Effector CD4-positive, alpha-beta T cell (primary cell): Measurements from ENCODE around the gene HES4.
"Not testable (repeated sequence)": the region's sequence is repeated elsewhere in the genome, so short reads cannot be mapped to it uniquely, and the experiment has no call there.

Source experiments
- DNase-seq: peaks from one replicate; pipeline ENCODE4 v3.0.0-alpha.2; 2020

HES4 gene

DNA sequence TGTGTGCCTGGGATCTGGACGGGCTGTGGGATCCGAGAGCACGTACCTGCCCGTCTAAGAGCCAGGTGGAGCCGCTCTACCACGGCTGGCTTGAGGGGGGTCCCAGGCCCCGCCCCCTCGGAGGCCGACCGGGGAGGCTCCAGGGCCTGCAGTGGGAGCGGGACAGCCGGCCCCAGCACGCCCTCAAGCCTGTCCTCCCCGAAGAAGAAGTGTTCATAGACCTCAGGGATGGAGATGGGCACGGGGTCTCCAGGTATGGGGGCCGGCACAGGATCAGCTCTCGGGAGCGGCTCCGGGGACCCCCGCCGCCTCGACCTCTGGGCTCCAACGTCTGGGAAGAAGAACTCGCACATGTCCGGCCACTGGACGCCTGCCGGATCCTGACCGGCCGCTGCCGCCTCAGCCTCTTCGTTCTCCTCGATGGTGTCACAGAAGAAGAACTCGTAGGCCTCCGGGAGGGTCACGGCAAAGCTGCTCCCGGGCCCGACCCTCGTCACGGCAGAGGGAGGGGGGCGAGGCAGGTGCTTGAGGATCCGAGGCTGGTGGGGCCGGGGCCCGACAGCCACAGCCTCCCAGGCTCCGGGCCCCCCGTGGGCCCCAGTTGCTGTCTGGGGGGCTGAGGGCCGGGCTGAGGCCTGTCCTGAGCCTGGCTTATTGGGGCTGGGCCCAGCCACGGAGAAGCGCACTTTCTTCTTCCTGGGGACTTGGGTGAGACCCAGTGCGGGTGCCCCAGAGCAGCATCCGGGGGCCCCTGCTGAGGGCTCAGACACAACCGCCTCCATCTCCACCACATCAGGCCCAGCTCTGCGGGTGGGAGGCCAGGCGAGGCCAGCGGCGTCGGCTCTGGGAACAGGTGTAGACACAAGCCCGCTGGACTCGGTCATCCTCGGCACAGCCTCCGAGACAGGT is 20.8 kb downstream of the HES4 start:
- DNase-seq = no peak

DNA sequence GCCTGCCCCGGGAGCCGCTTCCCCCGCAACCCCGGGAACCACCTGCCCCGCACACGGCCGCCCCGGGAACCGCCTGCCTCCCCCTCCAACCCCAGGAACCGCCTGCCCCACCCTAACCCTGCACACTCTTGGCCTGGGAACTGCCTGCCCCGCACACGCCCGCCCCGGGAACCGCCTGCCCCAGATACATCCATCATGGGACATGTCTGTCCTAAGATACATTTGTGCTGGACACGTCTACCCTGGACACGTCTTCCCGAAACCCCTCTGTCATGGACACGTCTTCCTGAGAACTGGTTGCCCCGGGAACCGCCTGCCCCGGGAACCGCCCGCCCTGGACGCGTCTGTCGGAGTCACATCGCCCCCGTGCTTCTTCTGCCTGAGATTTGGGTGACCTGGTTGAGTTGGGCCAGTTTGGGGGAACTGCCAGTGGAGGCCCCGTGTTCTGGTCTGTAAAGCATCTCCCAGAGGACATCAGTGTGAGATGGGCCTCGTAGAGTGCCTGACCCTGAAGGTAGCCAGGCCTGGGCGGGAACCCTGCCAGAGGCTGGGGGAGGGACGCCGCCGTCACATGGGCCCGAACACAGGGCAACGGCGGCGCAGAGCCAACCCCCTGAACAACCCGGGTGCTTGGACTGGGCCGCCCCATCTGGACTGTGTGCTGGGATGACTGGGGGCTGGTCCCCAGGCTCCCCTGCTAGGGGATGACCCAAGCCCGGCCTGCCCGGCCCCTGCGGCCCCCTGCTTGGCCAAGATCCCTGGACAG is 21.6 kb downstream of the HES4 start:
- DNase-seq = no peak

DNA sequence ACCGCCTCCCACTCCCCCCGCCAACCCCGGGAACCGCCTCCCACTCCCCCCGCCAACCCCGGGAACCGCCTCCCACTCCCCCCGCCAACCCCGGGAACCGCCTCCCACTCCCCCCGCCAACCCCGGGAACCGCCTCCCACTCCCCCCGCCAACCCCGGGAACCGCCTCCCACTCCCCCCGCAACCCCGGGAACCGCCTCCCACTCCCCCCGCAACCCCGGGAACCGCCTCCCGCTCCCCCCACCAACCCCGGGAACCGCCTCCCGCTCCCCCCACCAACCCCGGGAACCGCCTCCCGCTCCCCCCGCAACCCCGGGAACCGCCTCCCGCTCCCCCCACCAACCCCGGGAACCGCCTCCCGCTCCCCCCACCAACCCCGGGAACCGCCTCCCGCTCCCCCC is 23.1 kb downstream of the HES4 start:
- DNase-seq = not testable (repeated sequence)

DNA sequence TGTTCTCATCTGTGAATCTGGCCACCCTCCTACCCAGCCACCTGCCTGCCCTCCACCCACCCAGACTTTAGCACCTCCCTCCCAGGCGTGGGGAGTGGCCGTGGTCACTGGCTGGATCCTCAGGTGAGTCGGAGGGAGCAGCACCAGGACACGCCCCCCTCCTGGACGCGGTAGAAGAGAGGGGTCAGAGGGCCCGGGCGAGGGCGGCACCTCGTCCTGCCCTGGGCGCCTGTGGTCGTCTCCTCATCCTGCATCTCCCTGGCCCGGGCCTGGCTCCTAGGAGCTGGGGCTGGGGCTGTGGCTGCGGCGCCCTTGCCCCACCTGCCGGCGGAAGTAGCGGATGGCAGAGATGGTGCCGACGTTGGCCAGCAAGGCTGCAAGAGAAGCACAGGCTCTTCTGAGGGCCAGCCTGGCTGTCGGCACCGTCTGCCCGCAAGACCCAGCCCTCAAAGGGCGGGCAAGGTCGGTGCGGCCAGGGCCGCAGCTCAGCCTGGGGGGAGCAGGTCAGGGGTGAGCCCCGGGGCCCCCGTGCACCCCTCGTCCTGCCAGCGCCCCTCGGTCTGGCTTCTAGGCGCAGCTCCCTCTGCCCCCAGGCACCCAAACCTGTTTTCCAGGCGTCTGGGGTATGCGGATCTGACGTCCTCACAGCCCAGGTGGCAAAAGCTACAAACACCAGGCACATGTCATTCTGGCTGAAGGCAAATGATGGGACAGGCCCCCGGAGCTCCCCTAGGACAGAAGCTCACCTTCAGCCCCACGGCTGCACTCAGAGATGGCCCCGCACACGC is 23.8 kb downstream of the HES4 start:
- DNase-seq = no peak

DNA sequence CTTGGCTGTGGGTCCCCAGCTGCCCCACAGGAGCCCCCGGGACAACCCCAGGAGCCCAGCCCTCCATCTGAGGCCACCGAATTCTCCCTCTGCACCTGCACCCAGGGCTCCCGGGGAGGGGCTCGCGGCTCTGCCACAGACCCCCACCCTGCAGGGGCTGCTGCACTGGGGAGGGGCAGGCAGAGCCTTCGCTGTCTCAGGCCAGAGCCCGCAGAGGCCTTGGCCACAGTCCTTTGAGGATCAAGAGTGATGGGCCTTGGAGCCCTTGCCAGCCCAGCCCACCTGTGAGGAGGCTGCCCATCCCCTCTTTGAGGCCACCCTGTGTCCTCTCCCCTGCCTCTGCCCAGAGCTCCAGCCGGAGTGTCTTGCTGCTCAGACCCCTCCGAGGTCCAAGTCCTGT is 24.5 kb downstream of the HES4 start:
- DNase-seq = no peak

DNA sequence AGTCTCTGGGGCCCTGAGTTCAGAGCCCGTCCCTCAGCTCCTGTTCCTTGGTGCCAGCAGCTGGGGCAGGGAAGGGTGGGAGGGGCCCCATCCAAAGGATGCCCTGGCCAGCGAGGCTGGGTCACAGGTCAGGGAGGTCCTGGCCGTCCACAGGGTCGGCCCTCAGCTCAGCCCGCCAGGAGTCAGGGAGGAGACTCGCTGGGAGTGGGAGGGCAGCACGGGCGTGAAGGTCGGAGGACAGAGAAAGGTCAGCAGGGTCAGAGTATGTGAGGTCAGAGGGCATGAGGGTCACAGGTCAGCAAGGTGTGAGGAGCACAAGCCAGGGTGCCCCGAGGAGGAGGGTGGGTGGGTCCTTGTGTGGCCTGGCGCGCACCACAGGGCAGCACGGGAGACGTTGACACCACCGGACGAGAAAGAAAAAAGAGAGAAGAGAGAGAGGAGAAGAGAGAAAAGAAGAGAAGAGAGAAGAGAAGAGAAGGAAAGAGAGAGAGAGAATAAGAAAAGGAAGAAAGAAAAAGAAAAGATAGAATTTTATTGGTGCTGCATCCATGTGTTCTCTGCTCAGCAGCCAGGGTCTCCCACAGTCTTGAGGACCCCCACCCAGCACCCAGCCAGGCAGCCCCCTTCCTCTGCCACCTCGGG is 25.1 kb downstream of the HES4 start:
- no peak for DNase-seq

DNA sequence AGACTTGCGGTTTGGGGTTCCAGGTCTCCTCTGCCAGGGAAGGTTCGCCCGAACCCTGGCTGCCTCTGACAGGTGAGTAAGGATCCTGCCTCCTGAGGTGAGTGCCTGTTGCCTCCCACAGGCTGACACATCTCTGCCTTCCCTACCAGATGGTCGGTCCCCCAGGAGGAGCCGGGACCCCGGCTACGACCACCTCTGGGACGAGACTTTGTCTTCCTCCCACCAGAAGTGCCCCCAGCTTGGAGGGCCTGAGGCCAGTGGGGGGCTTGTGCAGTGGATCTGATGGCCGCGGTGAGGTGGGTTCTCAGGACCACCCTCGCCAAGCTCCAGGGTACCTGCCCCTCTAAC is 25.6 kb downstream of the HES4 start:
- no peak for DNase-seq

DNA sequence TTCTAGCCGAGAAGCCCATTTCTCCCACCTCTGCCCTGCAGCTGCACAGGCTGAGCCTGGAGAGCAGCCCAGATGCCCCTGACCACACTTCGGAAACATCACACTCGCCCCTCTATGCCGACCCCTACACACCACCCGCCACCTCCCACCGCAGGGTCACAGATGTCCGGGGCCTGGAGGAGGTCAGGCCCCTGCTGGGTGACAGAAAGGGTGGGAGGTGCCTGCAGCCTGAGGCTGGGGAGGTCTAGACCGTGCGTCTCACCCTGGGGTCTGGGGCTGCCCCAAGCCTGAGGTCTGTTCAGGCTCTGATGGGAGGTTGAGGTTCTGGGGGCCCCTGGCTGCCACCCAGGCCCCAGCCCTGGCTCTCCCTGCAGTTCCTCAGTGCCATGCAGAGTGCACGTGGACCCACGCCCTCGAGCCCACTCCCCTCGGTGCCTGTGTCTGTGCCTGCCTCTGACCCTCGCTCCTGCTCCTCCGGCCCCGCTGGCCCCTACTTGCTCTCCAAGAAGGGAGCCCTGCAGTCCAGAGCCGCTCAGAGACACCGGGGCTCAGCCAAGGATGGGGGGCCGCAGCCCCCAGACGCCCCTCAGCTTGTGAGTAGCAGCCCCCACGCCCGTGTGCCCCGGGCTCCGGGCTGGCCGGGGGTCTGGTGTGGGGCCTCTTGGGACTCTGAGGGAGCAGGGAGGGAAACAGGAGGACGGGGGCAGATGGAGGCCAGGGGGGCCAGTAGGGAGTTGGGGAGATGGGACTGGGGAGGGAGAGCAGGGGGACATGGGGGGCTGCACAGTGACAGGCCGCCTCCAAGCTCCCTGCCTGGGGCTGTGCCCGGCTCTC is 26.2 kb downstream of the HES4 start:
- no peak for DNase-seq

DNA sequence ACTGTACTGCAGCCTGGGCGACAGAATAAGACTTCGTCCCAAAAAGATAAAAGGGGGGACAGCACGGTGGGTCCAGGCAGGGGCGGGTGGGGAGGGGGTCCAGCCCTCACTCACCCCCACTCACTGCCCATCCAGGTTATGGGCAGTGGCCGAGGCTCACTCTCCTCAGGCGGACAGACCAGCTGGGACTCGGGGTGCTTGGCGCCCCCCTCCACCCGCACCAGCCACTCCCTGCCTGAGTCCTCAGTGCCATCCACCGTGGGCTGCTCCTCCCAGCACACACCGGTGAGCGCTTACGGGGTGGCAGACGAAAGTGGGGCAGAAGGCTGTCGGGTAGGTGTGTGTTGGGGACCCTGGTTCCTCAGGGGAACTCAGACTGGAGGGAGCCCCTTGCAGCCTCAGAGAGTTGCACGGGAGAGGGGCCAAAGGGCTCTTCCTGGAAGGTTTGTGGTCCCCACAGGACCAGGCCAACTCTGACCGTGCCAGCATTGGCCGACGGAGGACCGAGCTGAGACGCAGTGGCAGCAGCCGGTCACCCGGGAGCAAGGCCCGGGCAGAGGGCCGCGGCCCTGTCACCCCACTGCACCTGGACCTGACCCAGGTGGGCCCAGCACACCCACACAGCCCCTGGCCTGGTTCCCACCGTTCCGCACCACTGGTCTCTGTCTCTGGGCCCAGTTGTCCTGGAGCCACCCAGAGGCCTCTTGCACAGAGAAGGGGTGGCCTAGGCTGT is 27.0 kb downstream of the HES4 start:
- no peak for DNase-seq

DNA sequence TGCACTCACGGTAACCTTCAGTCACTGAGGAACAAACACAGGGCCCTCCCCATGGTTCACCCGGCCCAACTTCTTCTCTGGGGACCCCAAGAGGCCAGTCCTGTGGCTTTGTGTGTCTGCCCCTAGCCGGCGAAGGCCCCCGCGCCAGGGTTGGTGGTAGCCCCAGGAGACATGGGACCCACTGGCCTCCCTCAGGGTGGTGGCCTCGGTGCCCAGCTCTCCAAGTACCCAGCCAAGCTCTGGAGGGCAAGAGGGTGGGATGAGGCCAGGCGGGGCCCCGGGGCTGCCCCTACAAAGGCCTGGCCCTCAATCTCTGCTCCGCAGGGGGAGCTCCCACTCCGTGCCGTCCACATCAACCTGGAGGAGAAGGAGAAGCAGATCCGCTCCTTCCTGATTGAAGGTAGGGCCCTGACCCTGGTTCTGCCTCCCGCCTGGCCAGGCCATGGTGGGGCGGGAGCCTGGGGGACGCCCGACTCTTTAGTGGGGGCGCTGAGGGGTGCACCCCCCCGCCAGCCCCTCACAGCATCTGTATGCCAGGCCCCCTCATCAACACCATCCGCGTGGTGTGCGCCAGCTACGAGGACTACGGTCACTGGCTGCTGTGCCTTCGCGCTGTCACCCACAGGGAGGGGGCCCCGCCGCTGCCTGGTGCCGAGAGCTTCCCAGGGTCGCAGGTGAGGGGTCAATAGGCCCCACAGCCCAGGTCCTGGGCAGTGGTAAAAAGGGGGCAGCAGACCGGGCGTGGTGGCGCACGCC is 28.0 kb downstream of the HES4 start:
- no peak for DNase-seq

DNA sequence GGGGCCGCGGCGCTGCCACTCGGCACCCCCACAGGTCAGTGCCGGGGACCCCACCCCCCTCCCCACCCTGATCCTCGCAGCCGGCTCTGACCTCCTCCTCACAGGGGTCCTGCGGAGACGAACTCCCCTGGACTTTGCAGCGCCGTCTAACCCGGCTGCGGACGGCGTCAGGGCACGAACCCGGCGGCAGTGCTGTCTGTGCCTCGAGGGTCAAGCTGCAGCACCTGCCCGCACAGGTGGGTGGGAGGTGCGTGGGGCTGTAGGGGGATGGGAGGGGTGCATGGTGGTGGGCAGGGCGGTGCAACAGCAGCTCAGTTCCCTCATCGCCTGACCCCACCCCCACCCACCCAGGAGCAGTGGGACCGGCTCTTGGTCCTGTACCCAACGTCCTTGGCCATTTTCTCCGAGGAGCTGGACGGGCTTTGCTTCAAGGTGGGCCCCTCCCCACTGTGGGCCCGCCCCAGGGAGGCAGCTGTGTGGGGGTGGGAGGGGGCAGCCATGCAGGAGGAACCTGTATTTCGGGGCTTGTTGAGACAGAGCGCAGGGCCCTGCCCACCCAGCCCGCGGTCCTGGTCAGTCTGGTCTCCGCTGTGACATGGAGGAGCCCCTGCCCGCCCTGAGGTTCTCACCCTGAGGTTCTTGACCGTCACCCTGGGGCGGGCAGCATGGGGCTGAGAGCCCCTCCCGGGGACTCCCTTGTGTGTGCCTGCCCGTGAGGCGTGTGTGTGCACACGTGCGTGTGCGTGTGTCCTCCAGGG is 28.7 kb downstream of the HES4 start:
- DNase-seq = no peak

DNA sequence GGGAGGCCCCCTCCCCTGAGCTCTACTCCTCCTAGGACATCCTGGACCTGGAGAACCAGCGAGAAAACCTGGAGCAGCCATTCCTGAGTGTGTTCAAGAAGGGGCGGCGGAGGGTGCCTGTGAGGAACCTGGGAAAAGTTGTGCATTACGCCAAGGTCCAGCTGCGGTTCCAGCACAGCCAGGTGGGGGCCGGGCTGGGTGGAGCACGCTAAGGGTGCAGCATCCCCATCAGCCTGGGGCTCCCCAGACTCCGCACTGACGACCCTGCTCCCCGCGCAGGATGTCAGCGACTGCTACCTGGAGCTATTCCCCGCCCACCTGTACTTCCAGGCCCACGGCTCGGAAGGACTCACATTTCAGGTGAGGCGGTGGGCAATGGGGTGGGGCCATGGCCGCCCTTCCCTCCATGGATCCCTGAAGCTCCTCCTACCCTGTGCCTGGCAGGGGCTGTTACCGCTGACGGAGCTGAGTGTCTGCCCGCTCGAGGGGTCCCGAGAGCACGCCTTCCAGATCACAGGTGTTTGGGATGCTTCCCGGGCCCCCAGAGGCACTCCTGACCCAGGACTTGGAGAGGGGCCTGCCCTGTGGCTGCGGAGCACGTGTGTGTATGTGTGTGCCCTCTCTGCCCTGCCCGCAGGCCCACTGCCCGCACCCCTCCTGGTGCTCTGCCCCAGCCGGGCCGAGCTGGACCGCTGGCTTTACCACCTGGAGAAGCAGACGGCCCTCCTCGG is 29.5 kb downstream of the HES4 start:
- no peak for DNase-seq

DNA sequence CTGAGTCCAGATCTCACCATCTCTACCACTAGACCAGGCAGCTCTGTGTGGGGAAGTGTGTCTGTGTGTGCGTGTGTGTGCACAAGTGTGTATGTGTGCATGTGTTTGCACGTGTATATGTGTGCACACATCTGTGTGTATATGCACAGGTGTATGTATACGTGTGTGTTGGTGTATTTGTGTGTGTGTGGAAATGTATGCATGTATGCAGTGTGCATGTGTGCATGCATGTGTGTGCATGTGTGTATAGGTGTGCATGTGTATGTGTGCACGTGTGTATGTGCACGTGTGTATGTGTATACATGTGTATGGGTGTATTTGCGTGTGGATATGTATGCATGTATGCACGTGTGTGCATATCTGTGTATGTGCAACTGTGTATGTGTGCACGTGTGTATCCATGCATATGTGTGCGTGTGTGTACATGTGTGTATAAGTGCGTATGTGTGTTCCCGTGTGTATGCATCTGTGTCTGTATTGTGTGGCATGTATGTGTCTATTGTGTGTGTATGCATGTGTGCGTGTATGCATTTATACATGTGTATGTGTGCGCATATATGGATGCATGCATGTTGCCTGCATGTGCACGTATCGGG is 30.5 kb downstream of the HES4 start:
- no peak for DNase-seq

DNA sequence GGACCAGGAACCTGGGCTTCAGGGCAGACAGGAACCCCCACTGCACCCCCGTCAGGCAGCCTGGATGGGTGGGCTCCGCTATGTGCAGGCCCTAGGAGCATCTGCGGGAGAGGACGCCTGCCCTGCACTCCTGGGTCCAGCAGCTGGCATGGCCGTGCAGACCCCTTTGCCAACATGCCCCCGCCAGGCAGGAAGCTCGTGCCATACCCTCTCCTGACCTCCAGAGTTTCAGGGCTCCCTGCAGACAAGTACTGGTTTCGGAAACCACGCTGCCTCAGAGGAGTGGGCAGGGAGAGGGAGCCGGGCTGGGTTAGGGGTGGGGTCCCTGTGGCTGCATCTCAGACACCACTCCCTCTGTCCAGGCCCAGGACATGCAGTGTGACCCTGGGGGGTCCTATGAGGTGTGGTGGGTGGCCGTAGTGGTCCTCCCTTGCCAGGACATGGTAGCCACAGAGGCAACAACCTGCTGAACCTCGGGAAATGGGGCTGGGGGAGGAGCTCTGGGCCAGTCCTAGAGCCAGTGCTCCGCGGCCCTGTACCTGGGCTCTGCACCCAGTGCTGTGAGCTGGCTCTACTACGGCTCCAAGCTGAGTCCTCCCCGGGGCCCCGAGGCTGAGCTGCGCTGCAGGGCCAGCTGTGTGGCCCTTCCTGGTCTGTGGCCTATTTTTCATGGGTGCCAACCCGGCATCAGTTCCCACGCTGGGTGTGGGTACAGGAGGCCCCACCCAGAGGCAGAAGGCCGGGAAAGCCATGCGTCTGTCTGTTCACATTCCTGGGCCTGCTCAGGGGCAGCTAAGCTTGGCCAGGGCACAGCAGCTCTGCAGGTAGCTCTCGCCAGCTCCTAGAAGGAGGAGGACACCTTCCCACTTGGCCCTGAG is 32.2 kb downstream of the HES4 start:
- no peak for DNase-seq

DNA sequence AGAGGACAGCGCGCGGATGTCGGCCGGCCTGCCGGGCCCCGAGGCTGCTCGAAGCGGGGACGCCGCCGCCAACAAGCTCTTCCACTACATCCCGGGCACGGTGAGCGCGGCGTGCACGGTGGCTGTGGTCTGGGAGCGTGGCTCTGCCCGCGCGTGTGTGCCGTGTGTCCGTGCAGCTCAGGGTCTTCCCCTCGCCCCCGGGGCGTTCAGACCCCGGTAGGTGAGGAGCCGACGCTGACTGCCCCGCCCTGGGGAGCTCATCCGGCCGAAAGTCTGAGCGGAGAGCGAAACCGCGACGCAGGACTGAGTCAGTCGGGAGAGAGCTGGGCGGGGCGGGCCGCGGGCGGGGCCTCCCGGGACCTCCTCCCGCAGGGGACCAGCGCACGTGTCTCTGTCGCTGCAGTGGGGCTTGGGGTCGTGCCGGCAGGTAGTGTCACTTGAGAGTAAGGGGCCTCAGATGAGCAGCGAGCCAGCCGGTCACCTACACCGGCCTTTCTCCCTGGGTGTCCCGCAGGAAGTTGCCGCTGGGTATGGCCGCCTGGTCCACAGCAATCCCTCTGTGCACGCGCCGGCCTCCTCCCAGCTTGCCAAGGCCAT is 33.1 kb downstream of the HES4 start:
- DNase-seq = peak; percentile 71

DNA sequence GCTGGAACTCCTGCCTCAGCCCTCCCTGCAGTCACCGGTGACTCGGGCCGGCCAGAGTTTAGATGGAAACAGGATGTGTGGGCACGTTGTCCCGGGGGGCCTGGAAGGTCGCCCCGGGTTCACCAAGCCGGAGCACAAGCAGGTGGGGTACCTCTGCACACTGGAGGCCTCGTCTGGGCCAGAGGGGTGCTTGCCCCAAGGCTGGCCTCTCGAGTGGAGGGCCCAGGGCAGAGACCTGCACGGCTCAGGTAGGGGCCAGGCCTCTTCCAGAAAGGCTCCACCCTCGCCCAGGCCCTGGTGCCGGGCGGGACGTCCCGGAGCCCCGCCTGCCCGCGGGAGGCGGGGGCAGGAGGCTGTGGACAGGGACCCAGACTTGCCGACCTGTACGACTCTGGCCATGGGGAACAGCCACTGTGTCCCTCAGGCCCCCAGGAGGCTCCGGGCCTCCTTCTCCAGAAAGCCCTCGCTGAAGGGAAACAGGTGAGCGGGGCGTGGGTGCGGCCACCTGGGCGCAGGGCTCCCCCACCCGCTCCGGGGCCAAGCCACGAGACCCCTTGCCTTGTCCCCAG is 33.7 kb downstream of the HES4 start, which contains the start of gene PLEKHN1:
TSS of gene PLEKHN1 (plus strand) at position 348 of the 569 bp plus-strand sequence. CDS start at position 398, 50 bp downstream.
- no peak for DNase-seq
